GM21717 (cell line): ENCODE results near the gene POLR1C.
"Not testable (repeated sequence)": the region's sequence is repeated elsewhere in the genome, so short reads cannot be mapped to it uniquely, and the experiment has no call there.

ENCODE experiments used
- ATAC-seq: cut with Tn5 transposase; IDR thresholded peaks from one replicate; pipeline ENCODE4 v1.9.1; 2021; ENCODE audit warnings: mild to moderate bottlenecking, moderate library complexity; ENCODE audit not compliant: unreplicated experiment

Gene POLR1C

GRCh38 chr6:43516697-43517504 is at the start of gene POLR1C, which contains the start of gene YIPF3:
TSS of gene POLR1C (plus strand) at chr6:43517089. CDS start at chr6:43517110, 21 bp downstream.
TSS of gene YIPF3 (minus strand) at chr6:43516926. CDS start at chr6:43516807, 119 bp downstream.
- peak; percentile 80 for ATAC-seq

DNA sequence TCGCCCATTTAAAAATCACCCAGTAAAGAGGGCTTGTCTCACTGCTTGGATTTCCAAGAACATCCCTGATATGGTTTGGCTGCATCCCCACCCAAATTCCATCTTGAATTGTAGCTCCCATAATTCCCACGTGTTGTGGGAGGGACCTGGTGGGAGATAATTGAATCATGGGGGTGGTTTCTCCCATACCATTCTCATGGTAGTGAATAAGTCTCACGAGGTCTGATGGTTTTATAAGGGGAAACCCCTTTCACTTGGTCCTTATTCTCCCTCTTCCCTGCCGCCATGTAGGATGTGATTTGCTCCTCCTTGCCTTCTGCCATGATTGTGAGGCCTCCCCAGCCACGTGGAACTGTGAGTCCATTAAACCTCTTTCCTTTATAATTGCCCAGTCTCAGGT is 49.6 kb upstream of the POLR1C start:
- not testable (repeated sequence) for ATAC-seq

GRCh38 chr6:43467752-43468151 is 49.1 kb upstream of the POLR1C start:
- no peak for ATAC-seq

DNA sequence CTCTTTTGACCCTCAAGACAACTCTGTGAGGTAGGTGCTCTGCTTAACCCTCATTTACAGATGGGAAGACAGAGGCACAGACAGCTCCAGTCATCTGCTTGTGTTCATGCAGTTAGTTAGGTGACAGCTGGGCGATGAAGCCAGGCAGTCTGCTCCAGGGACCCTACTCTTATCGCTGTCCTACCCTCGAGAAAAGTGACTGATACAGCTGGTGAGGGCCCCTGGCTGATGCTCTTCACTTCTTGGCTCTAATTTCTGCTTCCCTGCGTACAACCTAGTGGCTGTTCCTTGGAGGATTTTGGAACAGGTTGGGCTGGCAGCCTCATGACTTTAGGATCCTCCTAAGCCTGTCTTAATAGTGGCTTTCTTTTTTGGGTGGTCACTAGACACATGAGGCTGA is 48.6 kb upstream of the POLR1C start:
- no peak for ATAC-seq

DNA sequence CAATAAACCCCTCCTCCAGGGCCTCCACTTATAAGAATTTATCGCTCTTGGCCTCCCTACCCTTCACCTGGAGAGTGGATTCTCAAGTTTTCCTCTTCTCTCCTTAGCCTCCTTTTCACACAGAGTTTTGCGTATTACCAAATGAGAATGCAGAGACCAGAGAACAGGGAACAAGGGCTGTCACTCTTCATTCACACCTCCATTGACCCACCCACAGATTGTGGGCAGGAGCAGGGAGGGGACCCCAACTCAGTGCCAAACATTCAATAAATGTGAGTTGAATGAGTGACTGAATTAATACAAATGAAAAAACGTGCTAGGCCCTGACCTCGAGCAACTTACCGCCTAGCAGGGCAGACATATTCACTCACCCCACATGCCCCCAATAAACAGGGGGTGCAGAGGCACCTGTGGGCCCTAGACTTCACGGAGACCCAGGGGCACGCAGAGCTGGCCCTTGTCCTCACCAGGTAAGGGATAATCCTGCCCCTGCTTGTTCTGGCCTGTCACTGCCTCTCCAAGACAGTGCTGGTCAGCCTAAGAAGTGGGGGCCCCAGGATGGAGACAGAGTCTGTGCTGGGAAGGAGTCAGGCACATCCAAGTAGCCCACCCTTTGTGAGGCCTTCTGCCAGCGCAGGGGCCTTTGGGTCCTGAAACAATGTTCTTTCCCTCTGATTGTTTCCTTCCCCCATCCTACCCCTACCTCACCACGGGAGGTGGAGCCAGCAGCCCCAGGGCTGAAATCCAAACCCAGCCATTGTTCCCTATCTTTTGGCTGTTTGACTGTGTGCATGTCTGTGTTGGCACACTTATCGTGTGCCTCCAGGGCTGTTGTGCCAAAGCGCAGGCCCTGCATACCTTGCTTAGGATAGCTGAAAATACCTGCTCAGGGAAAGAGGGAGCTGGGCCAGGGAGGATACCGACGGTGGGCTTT is 47.9 kb upstream of the POLR1C start:
- ATAC-seq, result no peak

- no peak for ATAC-seq
Measured at GRCh38 chr6:43469947-43470346, 46.9 kb upstream of the POLR1C start.

GRCh38 chr6:43471399-43471798 is 45.5 kb upstream of the POLR1C start:
- ATAC-seq, result no peak

DNA sequence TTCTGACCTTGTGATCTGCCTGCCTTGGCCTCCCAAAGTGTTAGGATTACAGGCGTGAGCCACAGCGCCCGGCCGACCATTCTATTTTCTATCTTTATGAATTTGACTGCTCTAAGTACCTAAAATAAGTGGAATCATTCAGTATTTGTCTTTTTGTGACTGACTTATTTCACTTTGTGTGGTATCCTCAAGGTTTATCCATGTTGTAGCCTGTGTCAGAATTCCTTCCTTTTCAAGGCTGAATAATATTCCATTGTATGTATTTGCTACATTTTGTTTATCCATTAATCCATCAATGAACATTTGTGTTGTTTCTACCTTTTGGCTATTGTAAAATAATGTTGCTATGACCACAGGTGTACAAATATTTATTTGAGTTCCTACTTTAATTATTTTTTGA is 44.4 kb upstream of the POLR1C start:
- no peak for ATAC-seq

GRCh38 chr6:43475516-43475915 is 41.4 kb upstream of the POLR1C start:
- ATAC-seq, result no peak

GRCh38 chr6:43476746-43477145 is 40.1 kb upstream of the POLR1C start:
- no peak for ATAC-seq

- ATAC-seq, result peak; percentile 93
Measured at GRCh38 chr6:43477235-43478007, 39.5 kb upstream of the POLR1C start, which contains the start of gene TJAP1. TSS of gene TJAP1 (plus strand) at chr6:43477570. CDS start at chr6:43499002, 21,432 bp downstream.

DNA sequence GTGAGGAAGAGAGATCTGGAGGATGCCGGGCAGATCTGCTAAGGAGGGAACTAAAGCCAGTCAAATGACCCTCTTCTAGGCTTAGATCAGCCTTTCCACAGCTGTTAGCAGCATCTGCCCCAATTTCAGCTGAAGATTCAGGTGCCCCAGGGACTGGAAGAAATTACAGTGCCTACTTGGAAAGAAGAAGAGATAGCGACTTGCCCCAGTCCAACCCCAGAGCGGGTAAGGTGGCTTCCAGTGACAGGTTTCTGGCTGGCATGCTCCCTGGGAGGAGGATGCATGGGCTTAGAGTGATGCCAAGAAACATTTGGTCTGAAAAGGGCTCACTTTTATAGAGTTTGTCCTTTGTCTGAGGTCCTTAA is 38.9 kb upstream of the POLR1C start:
- ATAC-seq, result no peak

GRCh38 chr6:43481075-43481474 is 35.8 kb upstream of the POLR1C start:
- ATAC-seq, result no peak

- no peak for ATAC-seq
Measured at GRCh38 chr6:43481591-43482236, 35.2 kb upstream of the POLR1C start.

- ATAC-seq, result no peak
Measured at GRCh38 chr6:43488667-43489276, 28.1 kb upstream of the POLR1C start.

DNA sequence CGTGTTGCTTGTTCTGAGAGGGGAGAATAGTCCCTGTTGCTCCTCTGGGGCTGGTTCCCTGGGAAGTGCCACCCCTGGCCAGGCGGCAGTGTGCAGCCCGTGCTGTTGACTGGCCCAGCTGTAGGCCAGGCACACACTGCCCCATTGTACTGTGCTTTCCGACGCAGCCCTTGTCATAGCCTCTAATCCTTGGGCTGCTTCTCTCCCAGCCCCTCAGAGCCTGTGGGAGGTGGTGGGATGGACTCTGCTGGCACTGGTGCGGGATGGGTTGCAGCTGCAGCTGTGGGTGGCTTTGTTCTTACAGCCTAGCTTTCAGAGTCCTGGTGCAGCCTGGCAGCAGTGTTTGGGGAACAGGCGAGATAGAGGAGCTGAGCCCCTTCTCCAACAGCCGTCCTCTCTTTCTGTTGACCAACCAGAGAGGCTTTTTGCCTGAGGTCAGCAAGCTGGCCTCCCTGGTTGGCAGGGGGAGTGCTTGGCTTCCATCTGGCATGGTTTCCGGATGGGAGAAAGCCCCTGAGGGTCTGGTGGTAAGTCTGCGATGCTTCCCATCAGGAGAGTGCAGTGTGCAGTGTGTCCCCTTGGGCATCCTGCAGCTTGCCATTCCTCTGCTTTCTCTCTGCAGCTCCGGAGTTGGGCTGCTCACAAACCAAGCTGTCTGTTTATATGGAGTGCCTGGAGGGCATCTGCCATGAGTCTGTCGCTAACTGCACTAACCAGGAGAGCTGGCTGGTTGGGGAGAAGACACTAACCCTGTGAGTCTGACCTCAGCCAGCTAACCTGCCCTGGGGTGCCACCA is 27.4 kb upstream of the POLR1C start:
- no peak for ATAC-seq

GRCh38 chr6:43490523-43490939 is 26.4 kb upstream of the POLR1C start:
- ATAC-seq, result no peak

DNA sequence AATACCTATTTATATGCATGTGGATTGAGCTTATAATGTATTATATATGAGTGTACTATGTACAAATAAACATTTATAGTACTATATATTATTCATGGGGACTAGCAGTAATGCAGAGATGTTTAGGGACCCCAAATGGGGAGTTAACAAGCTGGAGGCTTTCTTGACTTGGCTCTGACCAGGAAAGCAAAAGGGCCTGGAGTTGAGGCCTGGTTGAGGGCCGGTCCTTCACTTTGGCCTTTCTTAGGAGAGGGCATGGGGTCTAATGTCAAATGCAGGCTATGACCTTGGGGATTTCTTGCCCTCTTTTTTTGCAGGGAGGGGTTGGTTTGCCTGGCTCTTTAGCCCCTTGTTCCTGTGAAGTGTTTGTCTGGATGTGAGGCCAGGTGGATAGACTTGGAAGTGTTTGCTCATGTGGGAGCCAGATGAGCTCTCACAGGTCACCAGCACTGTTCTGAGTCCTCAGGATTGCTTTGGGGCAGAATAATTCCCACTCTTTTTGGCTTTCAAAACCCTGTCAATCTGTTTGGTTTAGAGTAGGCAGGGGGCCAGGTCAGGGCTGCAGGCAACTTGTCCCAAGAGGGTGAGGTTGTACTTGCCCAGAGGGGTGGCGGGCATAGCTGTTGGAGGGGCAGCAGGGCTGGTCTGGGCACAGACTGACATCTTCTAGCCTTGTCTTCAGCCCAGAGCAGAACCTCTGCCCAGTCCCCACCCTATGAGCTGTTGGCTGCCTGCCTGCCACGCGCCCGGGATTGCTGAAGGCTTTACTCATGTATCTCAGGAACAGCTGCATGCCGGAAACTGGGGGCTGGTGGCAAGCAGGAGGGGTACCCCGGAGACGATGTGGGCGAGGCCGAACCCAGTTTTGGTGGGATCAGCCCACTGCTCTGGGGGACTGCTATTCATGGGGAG is 24.9 kb upstream of the POLR1C start:
- no peak for ATAC-seq
